ENCODE measurements around the gene SEL1L3. TPM values are rescaled to one million over a fixed set of nuclear protein-coding genes. Genes with fewer than 3 reads are reported as not detected.

The SEL1L3 gene
- total RNA-seq, 1 experiment from 2014 or later = 48.3 TPM

DNA sequence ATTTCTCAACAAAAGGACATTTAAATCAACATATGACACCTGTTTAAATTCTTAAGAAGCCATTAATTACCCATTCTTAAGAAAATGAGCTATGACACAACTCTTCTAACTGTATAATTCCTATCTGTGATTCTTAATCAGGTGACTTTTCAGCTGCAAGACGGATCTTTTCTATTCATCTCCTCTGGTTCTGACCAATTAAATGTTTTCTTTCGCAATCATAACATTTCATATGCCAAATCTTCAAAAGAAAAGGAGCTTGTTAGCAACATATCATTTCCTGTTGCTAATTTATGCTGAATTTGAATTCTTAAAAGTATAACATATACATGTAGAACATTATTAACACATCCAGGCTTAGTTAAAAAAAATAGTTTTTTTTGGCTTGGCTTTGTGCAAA, 62.5 kb downstream of the SEL1L3 start:
- Mint-ChIP-seq H3K4me1 (peaks cover 28 to 31% of the 10 kb centered on the region in 2 experiments), H3K9me3 (no peaks in the 10 kb centered on the region), H3K36me3 (ENCODE audit: insufficient read depth in 1 of 3, low read depth in 3 of 3) (peaks cover 40 to 69% (median 54%) of the 10 kb centered on the region in 3 experiments; a peak in 6 of 7 replicates), H3K27ac (no peak overlapping the region), H3K27me3 (ENCODE audit: low read depth) (peaks cover 2% of the 10 kb centered on the region; the same call in 1 of the 2 replicates), H3K4me3 (no peak overlapping the region)
- Histone ChIP-seq H2AK5ac (ENCODE audit: insufficient read length, low read length) (no peak overlapping the region), H3K79me2 (ENCODE audit: insufficient read depth, low read length) (no peaks in the 10 kb centered on the region), H2AFZ (ENCODE audit: low read length) (no peak overlapping the region), H3K4ac (ENCODE audit: low read depth, low read length) (no peak overlapping the region), H3K27me3 (ENCODE audit: insufficient read depth, low read length) (peaks cover 2% of the 10 kb centered on the region; the same call in 1 of the 2 replicates), H3K4me2 (ENCODE audit: insufficient read depth, insufficient read length, low read length) (no peak overlapping the region), H4K8ac (replicated peaks; ENCODE audit: insufficient read length, low read depth, low read length) (no peak overlapping the region), H3K27ac (ENCODE audit: insufficient read length, low read depth, low read length) (no peak overlapping the region), H4K5ac (ENCODE audit: insufficient read length, low read depth, low read length) (no peak overlapping the region), H3K4me1 (ENCODE audit: insufficient read depth, low read length) (no peaks in the 10 kb centered on the region), H3K14ac (ENCODE audit: insufficient read depth, low read length) (no peak overlapping the region), H3K23ac (ENCODE audit: insufficient read length, low read depth, low read length) (no peak overlapping the region), H3K23me2 (ENCODE audit: insufficient read length, low read depth, low read length, poor library complexity, severe bottlenecking) (no peaks in the 10 kb centered on the region), H2BK15ac (ENCODE audit: low read depth, low read length) (no peak overlapping the region), H4K91ac (ENCODE audit: insufficient read length, low read depth, low read length) (no peak overlapping the region), H3K9ac (ENCODE audit: extremely low read depth, insufficient read length, low read length) (no peak overlapping the region), H3K9me3 (ENCODE audit: control insufficient read depth, low read depth, low read length) (no peaks in the 10 kb centered on the region), H3K18ac (ENCODE audit: insufficient read length, low read depth, low read length) (no peak overlapping the region), H2BK20ac (ENCODE audit: low read depth, low read length, poor library complexity, severe bottlenecking) (no peak overlapping the region), H2BK5ac (ENCODE audit: insufficient read length, low read length) (no peak overlapping the region), H3K79me1 (ENCODE audit: insufficient read depth, low read depth, low read length, poor library complexity, severe bottlenecking) (no peaks in the 10 kb centered on the region), H3T11ph (ENCODE audit: low read length) (no peak overlapping the region), H3K56ac (ENCODE audit: insufficient read length, low read depth, low read length) (no peak overlapping the region), H2BK12ac (ENCODE audit: insufficient read length, low read depth, low read length) (no peak overlapping the region), H4K20me1 (ENCODE audit: control insufficient read depth, insufficient read depth, insufficient read length) (no peaks in the 10 kb centered on the region), H2BK120ac (ENCODE audit: low read depth, low read length, poor library complexity, severe bottlenecking) (no peak overlapping the region)
- DNase-seq = no peak
- TF ChIP-seq, protein P1, sequence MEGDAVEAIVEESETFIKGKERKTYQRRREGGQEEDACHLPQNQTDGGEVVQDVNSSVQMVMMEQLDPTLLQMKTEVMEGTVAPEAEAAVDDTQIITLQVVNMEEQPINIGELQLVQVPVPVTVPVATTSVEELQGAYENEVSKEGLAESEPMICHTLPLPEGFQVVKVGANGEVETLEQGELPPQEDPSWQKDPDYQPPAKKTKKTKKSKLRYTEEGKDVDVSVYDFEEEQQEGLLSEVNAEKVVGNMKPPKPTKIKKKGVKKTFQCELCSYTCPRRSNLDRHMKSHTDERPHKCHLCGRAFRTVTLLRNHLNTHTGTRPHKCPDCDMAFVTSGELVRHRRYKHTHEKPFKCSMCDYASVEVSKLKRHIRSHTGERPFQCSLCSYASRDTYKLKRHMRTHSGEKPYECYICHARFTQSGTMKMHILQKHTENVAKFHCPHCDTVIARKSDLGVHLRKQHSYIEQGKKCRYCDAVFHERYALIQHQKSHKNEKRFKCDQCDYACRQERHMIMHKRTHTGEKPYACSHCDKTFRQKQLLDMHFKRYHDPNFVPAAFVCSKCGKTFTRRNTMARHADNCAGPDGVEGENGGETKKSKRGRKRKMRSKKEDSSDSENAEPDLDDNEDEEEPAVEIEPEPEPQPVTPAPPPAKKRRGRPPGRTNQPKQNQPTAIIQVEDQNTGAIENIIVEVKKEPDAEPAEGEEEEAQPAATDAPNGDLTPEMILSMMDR (conservative IDR thresholded peaks at IDR 0.05) = no peak
- WGBS (ENCODE audit: extremely low coverage, insufficient read length, low lambda C conversion rate) = no CpG with 5 or more reads among the region's 2 CpGs

Measured in H9 (cell line).